HG03097 (cell line): ENCODE results near the gene ANKRD49.
"Not testable (repeated sequence)": the region's sequence is repeated elsewhere in the genome, so short reads cannot be mapped to it uniquely, and the experiment has no call there.

ENCODE experiments used
- ATAC-seq: cut with Tn5 transposase; IDR thresholded peaks from one replicate; pipeline ENCODE4 v1.9.1; 2021; ENCODE audit not compliant: unreplicated experiment, low FRiP score

The ANKRD49 gene

GRCh38 chr11:94506513-94506912 lies 12.7 kb downstream of the ANKRD49 start:
- ATAC-seq: not testable (repeated sequence)

GRCh38 chr11:94507485-94507884 lies 13.7 kb downstream of the ANKRD49 start:
- ATAC-seq: no peak

- peak; percentile 72 for ATAC-seq
These were observed 18.4 kb downstream of the ANKRD49 start, which contains the start of gene C11orf97 for GRCh38 chr11:94511932-94512781. Gene C11orf97 (plus strand): TSS chr11:94512461. CDS start chr11:94512529, 68 bp downstream.

- ATAC-seq: peak; percentile 33
These were observed 19.3 kb downstream of the ANKRD49 start for GRCh38 chr11:94513091-94513490.

GRCh38 chr11:94515398-94515797 lies 21.6 kb downstream of the ANKRD49 start:
- ATAC-seq: no peak

GRCh38 chr11:94516725-94517124 lies 22.9 kb downstream of the ANKRD49 start:
- no peak for ATAC-seq

GRCh38 chr11:94518300-94518699 lies 24.5 kb downstream of the ANKRD49 start:
- ATAC-seq: no peak

GRCh38 chr11:94519478-94520084 lies 25.8 kb downstream of the ANKRD49 start:
- no peak for ATAC-seq

- no peak for ATAC-seq
These were observed 27.9 kb downstream of the ANKRD49 start for GRCh38 chr11:94521684-94522083.

- ATAC-seq: no peak
These were observed 30.6 kb downstream of the ANKRD49 start for GRCh38 chr11:94524341-94524740.

GRCh38 chr11:94525546-94526324 lies 32.0 kb downstream of the ANKRD49 start:
- no peak for ATAC-seq

GRCh38 chr11:94526645-94527438 lies 33.1 kb downstream of the ANKRD49 start:
- no peak for ATAC-seq

- ATAC-seq: no peak
These were observed 34.8 kb downstream of the ANKRD49 start for GRCh38 chr11:94528551-94528950.

- no peak for ATAC-seq
These were observed 38.4 kb downstream of the ANKRD49 start for GRCh38 chr11:94532211-94532610.

GRCh38 chr11:94533206-94533605 lies 39.4 kb downstream of the ANKRD49 start:
- no peak for ATAC-seq

- no peak for ATAC-seq
These were observed 40.2 kb downstream of the ANKRD49 start for GRCh38 chr11:94533696-94534630.

- ATAC-seq: no peak
These were observed 42.6 kb downstream of the ANKRD49 start for GRCh38 chr11:94536386-94536785.

- ATAC-seq: no peak
These were observed 43.3 kb downstream of the ANKRD49 start for GRCh38 chr11:94537031-94537600.

- no peak for ATAC-seq
These were observed 45.6 kb downstream of the ANKRD49 start for GRCh38 chr11:94539420-94539819.
